Upper lobe of right lung (tissue), 1 donor: Measurements from ENCODE around the gene TPD52L2. TPM values are rescaled to one million over a fixed set of nuclear protein-coding genes. Genes with fewer than 3 reads are reported as not detected.

Source experiments
- ATAC-seq: fragments of 200-7000 bp; cut with Tn5 transposase; one replicate; pipeline ENCODE4 v1.9.1; 2020; ENCODE audit warnings: mild to moderate bottlenecking, moderate library complexity
- DNase-seq: peaks from one replicate; pipeline ENCODE4 v3.0.0-alpha.2; 2020
- H3K27ac ChIP-seq: fragments of 200-600 bp; one replicate; pipeline ENCODE4 v1.8.0; 2022
- H3K27me3 ChIP-seq: fragments of 200-600 bp; one replicate; pipeline ENCODE4 v1.8.0; 2022; ENCODE audit warnings: mild to moderate bottlenecking
- H3K36me3 ChIP-seq: fragments of 200-600 bp; one replicate; pipeline ENCODE4 v1.8.0; 2022
- H3K4me1 ChIP-seq: fragments of 200-600 bp; one replicate; pipeline ENCODE4 v1.8.0; 2022
- H3K4me3 ChIP-seq: fragments of 200-600 bp; one replicate; pipeline ENCODE4 v1.8.0; 2022; ENCODE audit warnings: mild to moderate bottlenecking
- H3K9me3 ChIP-seq: fragments of 200-600 bp; one replicate; pipeline ENCODE4 v1.8.0; 2022
- intact Hi-C: fragments of 100-400 bp; cut with DNase I; formaldehyde crosslinking; loops from one replicate; pipeline ENCODE4 v1.11.0; 2022
- total RNA-seq: library from RNA; stranded (reverse); fragmentation: NEBNext Ultra II Directional; extraction: Animal tissue kit (Norgen Biotek cat#: 25700); gene quantifications from one replicate; pipeline ENCODE4 v1.2.1, GENCODE V29; 2021
- TF ChIP-seq, protein P1 (sequence below): fragments of 200-600 bp; IDR thresholded peaks from one replicate; pipeline ENCODE4 v1.8.0; 2022; ENCODE audit warnings: antibody characterized with exemption
- donor health status: DM: no; HTN: yes; CAD: no; lungs with severe emphysema.

TPD52L2 gene
- total RNA-seq, 1 donor from 2014 or later, result 81.5 TPM

- ATAC-seq, result no peak
- H3K4me3 ChIP-seq, result no peak overlapping the region
- DNase-seq, result no peak
- no peaks in the 10 kb centered on the region for H3K27me3 ChIP-seq
- intact Hi-C loops, result no loop called here
- no peak overlapping the region for H3K27ac ChIP-seq
- no peaks in the 10 kb centered on the region for H3K4me1 ChIP-seq
- no peaks in the 10 kb centered on the region for H3K9me3 ChIP-seq
- H3K36me3 ChIP-seq, result peaks cover 64% of the 10 kb centered on the region
- TF ChIP-seq, protein P1, sequence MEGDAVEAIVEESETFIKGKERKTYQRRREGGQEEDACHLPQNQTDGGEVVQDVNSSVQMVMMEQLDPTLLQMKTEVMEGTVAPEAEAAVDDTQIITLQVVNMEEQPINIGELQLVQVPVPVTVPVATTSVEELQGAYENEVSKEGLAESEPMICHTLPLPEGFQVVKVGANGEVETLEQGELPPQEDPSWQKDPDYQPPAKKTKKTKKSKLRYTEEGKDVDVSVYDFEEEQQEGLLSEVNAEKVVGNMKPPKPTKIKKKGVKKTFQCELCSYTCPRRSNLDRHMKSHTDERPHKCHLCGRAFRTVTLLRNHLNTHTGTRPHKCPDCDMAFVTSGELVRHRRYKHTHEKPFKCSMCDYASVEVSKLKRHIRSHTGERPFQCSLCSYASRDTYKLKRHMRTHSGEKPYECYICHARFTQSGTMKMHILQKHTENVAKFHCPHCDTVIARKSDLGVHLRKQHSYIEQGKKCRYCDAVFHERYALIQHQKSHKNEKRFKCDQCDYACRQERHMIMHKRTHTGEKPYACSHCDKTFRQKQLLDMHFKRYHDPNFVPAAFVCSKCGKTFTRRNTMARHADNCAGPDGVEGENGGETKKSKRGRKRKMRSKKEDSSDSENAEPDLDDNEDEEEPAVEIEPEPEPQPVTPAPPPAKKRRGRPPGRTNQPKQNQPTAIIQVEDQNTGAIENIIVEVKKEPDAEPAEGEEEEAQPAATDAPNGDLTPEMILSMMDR, result no peak
These were observed 18.1 kb downstream of the TPD52L2 start for GRCh38 chr20:63883201-63883593.

- ATAC-seq, result no peak
These were observed 19.6 kb downstream of the TPD52L2 start for GRCh38 chr20:63884506-63885263.

DNA sequence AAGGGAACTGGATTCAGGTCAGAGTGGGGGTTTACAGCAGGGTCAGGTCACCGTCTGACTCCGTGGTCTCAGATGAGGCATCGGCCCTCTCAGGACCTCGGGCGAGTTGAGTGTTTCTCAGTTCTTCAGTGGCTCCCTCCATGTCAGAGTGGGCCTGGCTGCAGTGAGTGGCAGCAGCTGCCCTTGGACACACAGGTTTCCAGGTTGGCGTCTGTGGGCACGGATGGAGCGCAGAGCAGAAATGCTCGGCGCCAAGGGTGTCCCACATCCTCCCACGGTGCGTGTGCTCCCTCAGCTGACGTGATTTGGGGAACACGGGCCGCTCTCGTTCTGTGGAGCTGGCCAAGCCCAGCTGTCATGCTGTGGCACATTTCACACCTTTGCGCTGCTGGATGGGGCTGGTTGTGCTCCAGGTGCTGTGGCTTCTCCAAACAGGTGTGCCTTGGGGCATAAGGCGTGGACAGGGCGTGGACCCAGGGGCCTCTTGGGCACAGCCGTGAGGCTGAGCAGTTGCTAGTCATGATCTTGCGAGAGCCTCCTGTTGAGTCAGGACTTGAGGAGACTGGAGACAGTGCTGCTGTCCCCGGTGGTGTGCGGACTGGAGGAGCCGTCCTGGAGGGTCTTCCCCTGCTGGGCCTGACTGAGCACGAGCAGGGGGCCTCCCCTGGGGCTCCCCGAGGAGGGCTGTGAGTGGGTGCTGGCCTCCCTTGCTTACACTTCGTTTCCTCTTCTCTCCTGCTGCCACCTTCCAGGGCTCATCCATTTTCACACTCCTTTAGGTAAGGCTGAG is 20.4 kb downstream of the TPD52L2 start:
- Histone ChIP-seq H3K4me3 (no peak overlapping the region), H3K27ac (no peak overlapping the region), H3K27me3 (no peaks in the 10 kb centered on the region), H3K36me3 (peaks cover 80% of the 10 kb centered on the region), H3K9me3 (no peaks in the 10 kb centered on the region), H3K4me1 (no peaks in the 10 kb centered on the region)
- TF ChIP-seq, protein P1, result no peak
- ATAC-seq (no peak), DNase-seq (no peak)
- intact Hi-C loops, result no loop called here

More at GRCh38 chr20:63884506-63885263, 19.6 kb downstream of the TPD52L2 start:
- no peak overlapping the region for H3K4me3 ChIP-seq
- no peak overlapping the region for H3K27ac ChIP-seq
- H3K4me1 ChIP-seq, result no peaks in the 10 kb centered on the region
- H3K27me3 ChIP-seq, result no peaks in the 10 kb centered on the region
- peaks cover 74% of the 10 kb centered on the region for H3K36me3 ChIP-seq
- H3K9me3 ChIP-seq, result no peaks in the 10 kb centered on the region
- TF ChIP-seq, protein P1, result no peak
- intact Hi-C loops, result no loop called here
- no peak for DNase-seq

DNA sequence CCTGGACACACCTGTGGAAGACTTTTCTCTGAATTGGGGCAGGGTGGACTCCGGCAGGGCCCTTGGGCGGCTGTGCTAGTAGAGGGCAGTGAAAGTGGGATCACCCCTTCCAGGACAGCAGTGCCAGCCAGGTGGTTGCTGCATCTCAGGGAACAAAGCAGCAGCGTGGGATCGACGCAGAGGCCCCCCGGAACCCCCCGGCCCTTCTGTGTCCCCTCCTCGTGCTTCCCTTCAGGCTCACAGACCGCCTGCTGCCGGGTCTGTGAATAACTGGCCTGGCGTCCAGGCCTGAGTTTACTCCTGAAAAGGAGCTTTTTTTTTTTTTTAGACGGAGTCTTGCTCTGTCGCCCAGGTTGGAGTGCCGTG is 21.0 kb downstream of the TPD52L2 start:
- no peak for ATAC-seq
- H3K4me1 ChIP-seq, result no peaks in the 10 kb centered on the region

DNA sequence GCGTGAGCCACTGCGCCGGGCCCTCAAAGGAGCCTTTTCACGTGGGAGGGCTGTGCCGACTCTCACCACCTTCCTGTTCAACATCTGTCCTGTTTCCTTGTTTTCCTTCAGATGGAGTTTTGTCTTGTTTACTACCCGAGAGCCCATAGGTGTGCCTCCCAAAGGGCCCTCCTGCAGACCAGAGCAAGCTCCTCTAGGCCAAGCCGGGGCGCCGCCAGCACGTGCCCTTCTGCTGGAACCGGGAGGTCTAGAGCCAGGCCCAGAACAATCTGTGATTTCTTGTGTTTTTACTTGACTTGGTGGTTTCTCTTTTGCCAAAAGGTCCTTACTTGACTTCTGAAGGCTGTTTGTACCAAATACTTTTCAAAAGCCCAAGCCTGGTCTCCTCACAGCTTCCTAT is 21.9 kb downstream of the TPD52L2 start:
- Histone ChIP-seq H3K4me1 (no peaks in the 10 kb centered on the region), H3K4me3 (no peak overlapping the region), H3K27me3 (no peaks in the 10 kb centered on the region), H3K27ac (no peak overlapping the region), H3K36me3 (peaks cover 84% of the 10 kb centered on the region), H3K9me3 (no peaks in the 10 kb centered on the region)
- intact Hi-C loops, result no loop called here
- TF ChIP-seq, protein P1, result no peak
- ATAC-seq (no peak), DNase-seq (no peak)

More for the DNA sequence above, 21.0 kb downstream of the TPD52L2 start:
- Histone ChIP-seq H3K4me3 (no peak overlapping the region), H3K9me3 (no peaks in the 10 kb centered on the region), H3K27me3 (no peaks in the 10 kb centered on the region), H3K36me3 (peaks cover 80% of the 10 kb centered on the region), H3K27ac (no peak overlapping the region)
- intact Hi-C loops, result no loop called here
- TF ChIP-seq, protein P1, result no peak
- DNase-seq, result no peak
